Osteocyte (in vitro differentiated cells): ENCODE data around the gene ALDH1A2. TPM values are rescaled to one million over a fixed set of nuclear protein-coding genes. Genes with fewer than 3 reads are reported as not detected.
"Not testable (repeated sequence)": the region's sequence is repeated elsewhere in the genome, so short reads cannot be mapped to it uniquely, and the experiment has no call there.

ENCODE experiments used
- DNase-seq: peaks from one replicate; pipeline ENCODE4 v3.0.0; 2021; ENCODE audit warnings: mixed read lengths; ENCODE audit not compliant: unreplicated experiment; ENCODE audit errors: extremely low spot score
- H3K27ac Mint-ChIP-seq: one replicate; pipeline ENCODE4 v1.8.0; 2021; ENCODE audit warnings: mild to moderate bottlenecking, mixed read lengths; ENCODE audit not compliant: unreplicated experiment
- H3K27me3 Mint-ChIP-seq: one replicate; pipeline ENCODE4 v1.8.0; 2021; ENCODE audit warnings: mixed read lengths; ENCODE audit not compliant: unreplicated experiment
- H3K36me3 Mint-ChIP-seq: one replicate; pipeline ENCODE4 v1.8.0; 2021; ENCODE audit warnings: mixed read lengths; ENCODE audit not compliant: unreplicated experiment
- H3K4me1 Mint-ChIP-seq: one replicate; pipeline ENCODE4 v1.8.0; 2021; ENCODE audit warnings: mixed read lengths; ENCODE audit not compliant: unreplicated experiment
- H3K4me3 Mint-ChIP-seq: one replicate; pipeline ENCODE4 v1.8.0; 2021; ENCODE audit warnings: mild to moderate bottlenecking, moderate library complexity, mixed read lengths; ENCODE audit not compliant: unreplicated experiment
- H3K9me3 Mint-ChIP-seq: one replicate; pipeline ENCODE4 v1.8.0; 2021; ENCODE audit warnings: mixed read lengths; ENCODE audit not compliant: unreplicated experiment
- total RNA-seq: library from RNA; stranded (reverse); gene quantifications from 2 replicates; pipeline ENCODE4 v1.2.1, GENCODE V29; 2021
- TF ChIP-seq, protein P1 (sequence below): fragments of 200-600 bp; sonication (generic); IDR thresholded peaks from 2 replicates; pipeline ENCODE4 v1.5.0; 2021; ENCODE audit warnings: antibody characterized with exemption, mild to moderate bottlenecking, moderate library complexity

ALDH1A2 gene
- total RNA-seq, 1 donor from 2014 or later: 0.48 TPM

GRCh38 chr15:58003810-58004209 lies 61.7 kb downstream of the ALDH1A2 start:
- no peak overlapping the region for H3K27ac Mint-ChIP-seq
- TF ChIP-seq, protein P1, sequence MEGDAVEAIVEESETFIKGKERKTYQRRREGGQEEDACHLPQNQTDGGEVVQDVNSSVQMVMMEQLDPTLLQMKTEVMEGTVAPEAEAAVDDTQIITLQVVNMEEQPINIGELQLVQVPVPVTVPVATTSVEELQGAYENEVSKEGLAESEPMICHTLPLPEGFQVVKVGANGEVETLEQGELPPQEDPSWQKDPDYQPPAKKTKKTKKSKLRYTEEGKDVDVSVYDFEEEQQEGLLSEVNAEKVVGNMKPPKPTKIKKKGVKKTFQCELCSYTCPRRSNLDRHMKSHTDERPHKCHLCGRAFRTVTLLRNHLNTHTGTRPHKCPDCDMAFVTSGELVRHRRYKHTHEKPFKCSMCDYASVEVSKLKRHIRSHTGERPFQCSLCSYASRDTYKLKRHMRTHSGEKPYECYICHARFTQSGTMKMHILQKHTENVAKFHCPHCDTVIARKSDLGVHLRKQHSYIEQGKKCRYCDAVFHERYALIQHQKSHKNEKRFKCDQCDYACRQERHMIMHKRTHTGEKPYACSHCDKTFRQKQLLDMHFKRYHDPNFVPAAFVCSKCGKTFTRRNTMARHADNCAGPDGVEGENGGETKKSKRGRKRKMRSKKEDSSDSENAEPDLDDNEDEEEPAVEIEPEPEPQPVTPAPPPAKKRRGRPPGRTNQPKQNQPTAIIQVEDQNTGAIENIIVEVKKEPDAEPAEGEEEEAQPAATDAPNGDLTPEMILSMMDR: no peak
- no peak for DNase-seq
- H3K4me3 Mint-ChIP-seq: no peak overlapping the region
- H3K9me3 Mint-ChIP-seq: peaks cover 13% of the 10 kb centered on the region
- H3K27me3 Mint-ChIP-seq: peaks cover 12% of the 10 kb centered on the region
- no peaks in the 10 kb centered on the region for H3K36me3 Mint-ChIP-seq
- no peaks in the 10 kb centered on the region for H3K4me1 Mint-ChIP-seq

DNA sequence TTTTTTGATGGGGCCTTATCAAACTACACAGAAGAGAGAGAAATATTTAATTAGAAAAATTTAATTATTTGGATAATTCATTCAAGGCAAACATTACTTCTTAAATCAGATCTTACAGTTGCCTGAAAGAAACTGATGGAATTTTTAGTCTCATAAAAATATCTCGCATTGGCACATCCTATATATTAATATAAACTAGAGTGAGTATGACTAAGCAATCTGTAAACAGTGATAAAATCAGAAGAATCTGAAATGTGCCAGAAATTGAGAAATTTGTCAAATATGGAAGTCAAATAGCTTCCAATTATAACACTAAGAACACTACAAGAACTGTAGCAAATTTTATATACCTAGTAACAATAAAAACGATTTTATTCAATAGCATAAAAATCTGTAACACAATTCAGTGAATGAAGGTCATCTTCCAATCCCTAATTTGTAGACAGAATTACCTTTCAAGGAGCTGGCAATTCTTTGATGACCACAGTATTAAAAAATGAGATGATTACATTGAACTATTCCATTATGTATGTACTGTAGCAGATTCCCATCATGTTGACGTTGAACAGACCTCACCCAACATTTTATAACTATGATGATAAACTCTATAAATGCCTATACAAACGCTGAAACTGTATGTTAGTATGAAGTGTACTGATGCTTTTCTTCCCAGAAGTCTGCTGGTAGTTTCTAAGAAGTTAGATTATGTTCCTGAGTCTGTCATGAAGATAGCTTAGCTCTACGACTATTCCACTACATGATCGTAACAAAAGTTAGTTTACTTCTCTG lies 63.0 kb downstream of the ALDH1A2 start:
- Mint-ChIP-seq H3K27ac (no peak overlapping the region), H3K4me1 (no peaks in the 10 kb centered on the region), H3K4me3 (no peak overlapping the region), H3K27me3 (peaks cover 23% of the 10 kb centered on the region), H3K9me3 (peaks cover 14% of the 10 kb centered on the region), H3K36me3 (no peaks in the 10 kb centered on the region)
- DNase-seq: no peak
- TF ChIP-seq, protein P1: no peak

GRCh38 chr15:57999699-58000098 lies 65.8 kb downstream of the ALDH1A2 start:
- peaks cover 40% of the 10 kb centered on the region for H3K27me3 Mint-ChIP-seq
- not testable (repeated sequence) for H3K27ac Mint-ChIP-seq, DNase-seq, H3K36me3 Mint-ChIP-seq, H3K4me3 Mint-ChIP-seq, H3K4me1 Mint-ChIP-seq, H3K9me3 Mint-ChIP-seq

DNA sequence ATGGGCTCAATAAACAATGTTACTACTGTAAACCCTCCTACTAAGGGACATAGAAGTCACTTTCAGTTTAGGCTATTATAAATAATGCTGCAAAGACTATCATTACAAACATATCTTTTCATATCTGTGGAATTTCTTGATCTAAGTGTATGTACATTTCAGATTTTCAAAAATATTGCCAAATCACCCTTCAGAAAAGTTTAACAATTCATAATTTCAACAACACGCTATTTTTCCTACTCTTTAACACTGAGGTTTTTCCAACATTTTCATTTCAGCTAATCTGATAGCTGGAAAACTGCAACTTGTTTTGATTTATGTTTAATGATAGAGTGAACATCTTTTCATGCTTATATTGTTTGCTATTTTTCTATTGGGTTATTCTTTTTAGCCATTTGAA lies 69.0 kb downstream of the ALDH1A2 start:
- Mint-ChIP-seq H3K27ac (no peak overlapping the region), H3K9me3 (peaks cover 7% of the 10 kb centered on the region)

GRCh38 chr15:57994221-57995049 lies 71.1 kb downstream of the ALDH1A2 start:
- H3K4me3 Mint-ChIP-seq: no peak overlapping the region
- H3K36me3 Mint-ChIP-seq: no peaks in the 10 kb centered on the region
- H3K27me3 Mint-ChIP-seq: peaks cover 37% of the 10 kb centered on the region
- TF ChIP-seq, protein P1: no peak
- H3K27ac Mint-ChIP-seq: no peak overlapping the region
- DNase-seq: no peak
- H3K4me1 Mint-ChIP-seq: peaks cover 5% of the 10 kb centered on the region
- H3K9me3 Mint-ChIP-seq: peaks cover 7% of the 10 kb centered on the region

More for the DNA sequence above, 69.0 kb downstream of the ALDH1A2 start:
- Mint-ChIP-seq H3K4me1 (peaks cover 5% of the 10 kb centered on the region), H3K27me3 (peaks cover 40% of the 10 kb centered on the region), H3K36me3 (no peaks in the 10 kb centered on the region), H3K4me3 (no peak overlapping the region)
- TF ChIP-seq, protein P1: no peak
- DNase-seq: no peak
